Gastroesophageal sphincter (tissue), 4 donors: ENCODE measurements around the gene PARN. TPM values are rescaled to one million over a fixed set of nuclear protein-coding genes. Genes with fewer than 3 reads are reported as not detected.
"Not testable (repeated sequence)": the region's sequence is repeated elsewhere in the genome, so short reads cannot be mapped to it uniquely, and the experiment has no call there.

ENCODE experiments used
- ATAC-seq: fragments of 150-250 bp; one replicate; pipeline ENCODE4 v1.9.1; 2016; ENCODE audit warnings: mild to moderate bottlenecking, moderate library complexity
- H3K27ac ChIP-seq, 4 donors: fragments of 200-600 bp; sonication (generic) in 3 of 4; 1 replicate in 3 of 4; 2 replicates in 1 of 4; pipeline ENCODE4 v1.5.1; 2016 to 2019
- H3K27me3 ChIP-seq: fragments of 200-600 bp; sonication (generic); one replicate; pipeline ENCODE4 v1.5.1; 2019
- H3K36me3 ChIP-seq, 2 donors: fragments of 200-600 bp; sonication (generic); one replicate each; pipeline ENCODE4 v1.5.1; 2019; ENCODE audit warnings: control low read depth in 1 of 2
- H3K4me1 ChIP-seq, 3 donors: fragments of 200-600 bp; sonication (generic); 1 replicate in 2 of 3; 2 replicates in 1 of 3; pipeline ENCODE4 v1.5.1; 2016 to 2019; ENCODE audit warnings: control low read depth in 2 of 3
- H3K4me3 ChIP-seq, 2 donors: fragments of 200-600 bp; sonication (generic); one replicate each; pipeline ENCODE4 v1.5.1; 2019; ENCODE audit warnings: mild to moderate bottlenecking in 1 of 2, moderate library complexity in 1 of 2
- H3K9me3 ChIP-seq, 3 donors: fragments of 200-600 bp; sonication (generic); one replicate each; pipeline ENCODE4 v1.5.1; 2017 to 2019; ENCODE audit warnings: control low read depth in 2 of 3
- EP300 ChIP-seq: sonication (generic); formaldehyde crosslinking; IDR thresholded peaks from one replicate; pipeline ENCODE4 v1.6.1; 2017; ENCODE audit warnings: antibody characterized with exemption, mild to moderate bottlenecking
- POLR2A ChIP-seq, 2 donors: fragments of 450-650 bp; IDR thresholded peaks; one replicate each; pipeline ENCODE4 v1.6.1; 2017; ENCODE audit warnings: antibody characterized with exemption in 2 of 2, mild to moderate bottlenecking in 2 of 2, moderate library complexity in 1 of 2
- POLR2AphosphoS5 ChIP-seq: sonication (generic); formaldehyde crosslinking; IDR thresholded peaks from one replicate; pipeline ENCODE4 v1.6.1; 2017; ENCODE audit warnings: antibody characterized with exemption
- WGBS, 2 donors: methylation state at CpG; one replicate each; pipeline ENCODE4 v1.1.5; 2018; ENCODE audit warnings: low coverage in 1 of 2; 5-methylcytosine and 5-hydroxymethylcytosine counted together
- total RNA-seq, 4 donors: library from RNA; depleted of rRNA; stranded (reverse); fragments of >200 nt; gene quantifications; one replicate each; pipeline ENCODE4 v1.1.0, GENCODE V29; 2016
- TF ChIP-seq, protein P1 (sequence below), 4 experiments: fragments of 200-600 bp in 2 of 4; fragments of 450-650 bp in 2 of 4; sonication (generic) in 1 of 4; IDR thresholded peaks; one replicate each; pipeline ENCODE4 v1.5.1; 2017 to 2019; ENCODE audit warnings: antibody characterized with exemption in 4 of 4, mild to moderate bottlenecking in 2 of 4, moderate library complexity in 2 of 4

Gene PARN
- total RNA-seq, 4 donors from 2014 or later, result 34.9 to 49.7 (median 40.0) TPM

DNA sequence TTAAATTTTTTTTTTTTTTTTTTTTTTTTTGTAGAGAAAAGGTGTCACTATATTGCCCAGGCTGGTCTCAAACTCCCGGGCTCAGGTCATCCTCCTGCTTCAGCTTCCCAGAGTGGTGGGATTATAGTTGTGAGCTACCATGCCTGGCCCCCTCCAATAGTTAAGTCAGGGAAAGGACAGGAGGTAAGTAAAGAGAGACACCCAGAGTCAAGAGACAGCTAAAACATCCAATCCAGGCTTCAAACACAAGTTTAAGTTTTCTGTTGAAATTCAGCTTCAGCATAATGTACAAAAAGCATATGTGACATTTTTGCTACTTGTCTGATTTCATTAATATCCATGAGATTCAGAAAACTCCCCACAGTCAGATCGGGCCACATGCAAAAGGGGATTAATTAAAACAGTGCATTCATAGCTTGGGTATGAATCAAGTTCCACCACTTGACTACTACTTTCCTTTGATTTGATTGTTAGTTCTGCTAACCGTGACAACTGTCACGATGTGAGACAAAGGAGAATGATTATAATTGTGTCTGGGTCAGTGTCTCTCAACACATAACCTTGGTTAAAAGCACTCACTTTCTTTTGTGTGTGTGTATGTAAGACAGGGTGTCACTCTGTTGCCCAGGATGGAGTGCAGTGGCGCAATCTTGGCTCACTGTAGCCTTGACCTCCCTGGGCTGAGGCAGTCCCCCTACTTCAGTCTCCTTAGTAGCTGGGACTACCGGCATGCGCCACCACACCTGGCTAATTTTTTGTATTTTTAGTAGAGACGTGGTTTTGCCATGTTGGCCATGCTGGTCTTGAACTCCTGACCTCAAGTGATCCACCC is 184.9 kb downstream of the PARN start:
- no peak overlapping the region for H3K4me3 ChIP-seq
- no peak for ATAC-seq
- H3K9me3 ChIP-seq, result no peaks in the 10 kb centered on the region
- no peak overlapping the region for H3K27ac ChIP-seq
- WGBS, 2 donors, result 92 to 95% methylated on average over 2 to 7 of the region's 8 CpGs
- no peak for TF ChIP-seq POLR2A (IDR thresholded peaks at IDR 0.05)
- no peak for TF ChIP-seq POLR2AphosphoS5
- TF ChIP-seq, protein P1, sequence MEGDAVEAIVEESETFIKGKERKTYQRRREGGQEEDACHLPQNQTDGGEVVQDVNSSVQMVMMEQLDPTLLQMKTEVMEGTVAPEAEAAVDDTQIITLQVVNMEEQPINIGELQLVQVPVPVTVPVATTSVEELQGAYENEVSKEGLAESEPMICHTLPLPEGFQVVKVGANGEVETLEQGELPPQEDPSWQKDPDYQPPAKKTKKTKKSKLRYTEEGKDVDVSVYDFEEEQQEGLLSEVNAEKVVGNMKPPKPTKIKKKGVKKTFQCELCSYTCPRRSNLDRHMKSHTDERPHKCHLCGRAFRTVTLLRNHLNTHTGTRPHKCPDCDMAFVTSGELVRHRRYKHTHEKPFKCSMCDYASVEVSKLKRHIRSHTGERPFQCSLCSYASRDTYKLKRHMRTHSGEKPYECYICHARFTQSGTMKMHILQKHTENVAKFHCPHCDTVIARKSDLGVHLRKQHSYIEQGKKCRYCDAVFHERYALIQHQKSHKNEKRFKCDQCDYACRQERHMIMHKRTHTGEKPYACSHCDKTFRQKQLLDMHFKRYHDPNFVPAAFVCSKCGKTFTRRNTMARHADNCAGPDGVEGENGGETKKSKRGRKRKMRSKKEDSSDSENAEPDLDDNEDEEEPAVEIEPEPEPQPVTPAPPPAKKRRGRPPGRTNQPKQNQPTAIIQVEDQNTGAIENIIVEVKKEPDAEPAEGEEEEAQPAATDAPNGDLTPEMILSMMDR (IDR thresholded peaks at IDR 0.05), result no peak
- TF ChIP-seq EP300, result no peak
- no peaks in the 10 kb centered on the region for H3K27me3 ChIP-seq
- H3K4me1 ChIP-seq, result no peaks in the 10 kb centered on the region
- H3K36me3 ChIP-seq, result peaks cover 0 to 25% of the 10 kb centered on the region in 2 donors

DNA sequence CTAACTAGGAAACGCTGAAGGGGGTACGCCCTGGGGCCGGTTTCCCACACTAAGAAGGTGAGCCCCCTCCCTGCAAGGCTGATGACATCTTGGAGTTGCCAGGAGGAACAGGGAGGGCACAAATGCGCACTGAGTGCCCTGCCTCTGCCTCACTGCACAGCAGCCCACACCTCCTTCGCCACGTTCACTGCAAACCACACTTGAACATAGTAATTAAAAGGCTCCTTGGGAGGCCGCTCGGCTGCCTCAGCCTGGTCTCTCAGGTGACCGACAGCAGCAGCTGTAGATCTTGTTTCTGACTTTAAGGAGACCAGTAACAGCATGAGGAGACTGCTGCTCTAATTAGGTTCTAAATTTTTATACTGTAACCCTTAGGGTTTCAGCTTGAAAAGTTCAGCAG is 188.5 kb downstream of the PARN start:
- not testable (repeated sequence) for H3K27ac ChIP-seq, ATAC-seq, H3K4me3 ChIP-seq, H3K27me3 ChIP-seq, H3K9me3 ChIP-seq, H3K4me1 ChIP-seq
- peaks cover 0 to 27% of the 10 kb centered on the region in 2 donors for H3K36me3 ChIP-seq
- 79% methylated on average over 4 of the region's 9 CpGs; no CpG with 5 or more reads in 1 of the 2 donors for WGBS, 2 donors

DNA sequence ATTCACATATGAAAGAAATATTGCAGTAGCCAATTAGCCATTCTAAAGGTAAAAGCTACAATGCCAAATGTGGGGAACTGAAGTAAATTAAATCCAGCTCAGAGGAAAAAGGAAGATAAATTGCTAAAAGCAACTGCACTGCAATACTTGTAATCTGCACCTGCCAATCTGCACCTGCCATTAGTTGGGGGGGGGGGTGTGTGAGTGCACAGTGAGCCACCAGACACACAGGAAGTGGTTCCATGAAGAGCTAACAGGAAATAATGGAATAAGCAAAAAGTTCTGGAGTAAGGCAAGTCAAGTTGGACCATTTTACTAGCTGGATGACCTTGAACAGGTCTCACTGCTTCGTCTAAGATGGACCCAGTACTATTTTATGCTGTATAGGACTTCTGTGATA is 191.8 kb downstream of the PARN start:
- Histone ChIP-seq H3K4me1 (no peaks in the 10 kb centered on the region), H3K9me3 (no peaks in the 10 kb centered on the region), H3K27me3 (no peaks in the 10 kb centered on the region), H3K4me3 (no peak overlapping the region), H3K36me3 (peaks cover 0 to 40% of the 10 kb centered on the region in 2 donors), H3K27ac (no peak overlapping the region)
- TF ChIP-seq POLR2AphosphoS5 (no peak), POLR2A (IDR thresholded peaks at IDR 0.05) (no peak), EP300 (no peak)
- TF ChIP-seq, protein P1 (IDR thresholded peaks at IDR 0.05), result no peak
- WGBS, 2 donors, result 100% methylated on average over 1 of the region's 1 CpG
- ATAC-seq, result no peak

DNA sequence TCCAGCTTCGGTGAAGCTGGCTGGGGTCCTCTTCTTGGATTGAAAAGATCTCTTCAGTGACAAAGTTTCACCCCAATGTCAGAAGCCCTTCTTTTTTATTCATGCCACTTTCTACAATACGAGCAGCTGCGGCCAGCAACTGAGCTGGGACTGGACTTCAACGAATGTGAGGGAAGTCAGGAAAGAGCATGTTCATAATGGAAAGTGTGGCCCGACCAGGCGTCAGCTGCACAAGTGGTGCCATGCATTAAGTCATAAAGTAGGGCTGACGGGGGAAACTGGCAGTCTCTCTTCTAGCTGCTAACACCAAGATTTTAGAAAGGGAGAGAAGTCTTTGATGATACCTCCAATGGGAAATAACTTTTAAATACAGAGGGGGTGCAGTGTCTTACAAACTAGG is 192.6 kb downstream of the PARN start:
- Histone ChIP-seq H3K36me3 (peaks cover 0 to 42% of the 10 kb centered on the region in 2 donors), H3K4me3 (no peak overlapping the region), H3K27ac (no peak overlapping the region), H3K9me3 (no peaks in the 10 kb centered on the region), H3K4me1 (no peaks in the 10 kb centered on the region), H3K27me3 (no peaks in the 10 kb centered on the region)
- 85 to 86% methylated on average over 6 of the region's 7 CpGs for WGBS, 2 donors
- TF ChIP-seq, protein P1 (IDR thresholded peaks at IDR 0.05), result no peak
- no peak for ATAC-seq

DNA sequence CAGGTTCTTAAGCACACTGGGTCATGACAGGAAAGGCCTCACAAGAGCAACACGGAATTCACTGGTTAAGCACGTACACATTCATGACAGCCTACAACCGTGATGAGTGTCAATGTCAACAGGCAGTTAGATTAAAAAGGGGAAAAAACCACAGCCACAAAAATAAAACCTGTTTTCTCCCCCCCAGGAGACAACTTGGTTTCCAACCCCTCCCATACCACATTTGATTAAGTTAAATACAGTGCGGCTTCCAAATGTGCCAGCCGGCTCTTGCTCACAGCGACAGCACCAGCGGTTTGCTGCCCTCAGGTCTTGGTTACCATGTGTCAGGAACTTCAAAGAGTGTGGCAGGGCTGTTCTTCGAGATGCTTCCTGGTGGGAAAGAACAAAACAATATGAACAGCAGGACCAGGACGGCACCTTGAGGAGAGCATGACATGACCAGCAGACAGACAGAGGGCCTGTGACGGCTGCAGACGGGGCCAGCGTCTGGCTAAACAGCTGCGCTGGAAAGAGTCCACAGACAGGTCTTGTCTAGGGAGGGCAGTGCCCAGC is 193.6 kb downstream of the PARN start:
- no peak overlapping the region for H3K27ac ChIP-seq
- no peaks in the 10 kb centered on the region for H3K4me1 ChIP-seq
- H3K4me3 ChIP-seq, result no peak overlapping the region
- H3K9me3 ChIP-seq, result no peaks in the 10 kb centered on the region
- H3K27me3 ChIP-seq, result no peaks in the 10 kb centered on the region
- no peak for ATAC-seq
- peaks cover 0 to 52% of the 10 kb centered on the region in 2 donors for H3K36me3 ChIP-seq
- WGBS, 2 donors, result 82 to 90% methylated on average over 5 to 8 of the region's 13 CpGs
- TF ChIP-seq POLR2AphosphoS5 (no peak), POLR2A (IDR thresholded peaks at IDR 0.05) (no peak), EP300 (no peak)
- TF ChIP-seq, protein P1 (IDR thresholded peaks at IDR 0.05), result no peak
